ENCODE measurements around the gene CASK. TPM values are rescaled to one million over a fixed set of nuclear protein-coding genes. Genes with fewer than 3 reads are reported as not detected.

The CASK gene
- total RNA-seq, 1 donor from 2014 or later = 18.6 TPM

DNA sequence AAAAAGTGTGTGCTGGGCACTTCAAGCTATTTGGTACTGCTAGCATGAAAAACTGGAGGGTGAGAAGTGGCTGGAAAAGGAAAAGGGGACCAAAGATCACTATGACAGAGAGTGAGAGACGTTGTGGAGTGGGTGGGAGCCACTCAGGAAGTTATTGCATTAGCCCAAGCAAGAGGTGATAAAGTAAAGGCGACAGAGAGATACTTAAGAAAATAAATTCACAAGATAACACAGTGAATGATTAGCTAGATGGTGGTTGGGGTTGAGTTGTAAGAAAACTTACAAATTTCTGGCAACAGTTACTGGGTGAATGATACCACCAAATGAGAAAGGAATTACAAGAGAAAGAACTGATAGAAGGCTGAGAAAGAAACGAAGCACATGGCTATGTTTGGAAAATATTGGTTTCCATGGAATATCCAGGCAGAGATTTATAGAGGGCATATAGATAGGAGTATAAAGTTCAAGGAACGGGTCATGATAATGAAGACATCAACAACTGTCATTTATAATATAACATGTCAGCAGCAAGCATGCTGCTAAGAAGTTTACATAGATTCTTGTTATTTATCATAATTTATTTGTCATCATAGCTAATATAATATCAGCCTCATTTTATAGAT lies 60.7 kb downstream of the CASK start:
- Mint-ChIP-seq H3K36me3 (ENCODE audit: low read depth) (peaks cover 2% of the 10 kb centered on the region), H3K9me3 (no peaks in the 10 kb centered on the region), H3K27ac (peak overlapping the region; percentile 7), H3K4me1 (ENCODE audit: low read depth) (peaks cover 12% of the 10 kb centered on the region), H3K4me3 (ENCODE audit: low read depth) (no peak overlapping the region), H3K27me3 (ENCODE audit: low read depth) (no peaks in the 10 kb centered on the region)
- intact Hi-C loops (cut with micrococcal nuclease) = no loop called here
- DNase-seq (ENCODE audit: low spot score) = no peak

GRCh38 chrX:41858161-41858775 lies 65.1 kb downstream of the CASK start:
- Mint-ChIP-seq H3K4me3 (ENCODE audit: low read depth) (no peak overlapping the region), H3K4me1 (ENCODE audit: low read depth) (peaks cover 8% of the 10 kb centered on the region), H3K27ac (no peak overlapping the region), H3K36me3 (ENCODE audit: low read depth) (no peaks in the 10 kb centered on the region), H3K9me3 (no peaks in the 10 kb centered on the region), H3K27me3 (ENCODE audit: low read depth) (no peaks in the 10 kb centered on the region)
- intact Hi-C loops (cut with micrococcal nuclease) = no loop called here
- DNase-seq (ENCODE audit: low spot score) = no peak

DNA sequence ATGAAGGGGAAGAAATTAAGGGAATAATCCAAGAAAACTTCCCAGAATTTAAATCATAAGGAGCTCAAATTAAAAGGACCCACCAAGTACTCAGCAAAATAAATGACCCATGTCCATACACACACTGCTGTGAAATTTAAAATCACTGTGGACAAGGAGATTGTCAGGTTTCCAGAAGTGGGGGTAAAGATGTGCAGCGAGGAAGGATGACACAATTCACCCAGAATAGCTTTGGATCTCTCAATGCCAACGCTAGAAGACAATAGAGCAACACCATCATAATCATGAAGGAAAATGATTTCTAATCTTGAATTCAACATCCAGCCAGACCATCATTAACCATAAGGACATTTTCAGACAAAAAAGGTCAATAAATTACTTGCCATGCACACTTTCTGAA lies 65.7 kb downstream of the CASK start:
- no peaks in the 10 kb centered on the region for H3K27me3 Mint-ChIP-seq (ENCODE audit: low read depth)
- H3K27ac Mint-ChIP-seq = no peak overlapping the region
- H3K9me3 Mint-ChIP-seq = no peaks in the 10 kb centered on the region
- intact Hi-C loops (cut with micrococcal nuclease) = no loop called here
- H3K4me3 Mint-ChIP-seq (ENCODE audit: low read depth) = no peak overlapping the region
- H3K36me3 Mint-ChIP-seq (ENCODE audit: low read depth) = peaks cover 4% of the 10 kb centered on the region
- peaks cover 4% of the 10 kb centered on the region for H3K4me1 Mint-ChIP-seq (ENCODE audit: low read depth)
- DNase-seq (ENCODE audit: low spot score) = no peak

GRCh38 chrX:41846714-41847113 lies 76.6 kb downstream of the CASK start:
- H3K36me3 Mint-ChIP-seq (ENCODE audit: low read depth) = peaks cover 71% of the 10 kb centered on the region
- peaks cover 45% of the 10 kb centered on the region for H3K9me3 Mint-ChIP-seq
- no peaks in the 10 kb centered on the region for H3K27me3 Mint-ChIP-seq (ENCODE audit: low read depth)
- H3K4me1 Mint-ChIP-seq (ENCODE audit: low read depth) = no peaks in the 10 kb centered on the region
- H3K4me3 Mint-ChIP-seq (ENCODE audit: low read depth) = no peak overlapping the region
- no peak for DNase-seq (ENCODE audit: low spot score)
- no peak overlapping the region for H3K27ac Mint-ChIP-seq
- intact Hi-C loops (cut with micrococcal nuclease) = no loop called here

- Mint-ChIP-seq H3K36me3 (ENCODE audit: low read depth) (peaks cover 19% of the 10 kb centered on the region), H3K27ac (no peak overlapping the region), H3K9me3 (peaks cover 6% of the 10 kb centered on the region), H3K27me3 (ENCODE audit: low read depth) (no peaks in the 10 kb centered on the region), H3K4me3 (ENCODE audit: low read depth) (no peak overlapping the region), H3K4me1 (ENCODE audit: low read depth) (peaks cover 4% of the 10 kb centered on the region)
- no peak for DNase-seq (ENCODE audit: low spot score)
- intact Hi-C loops (cut with micrococcal nuclease) = no loop called here
These were observed 85.9 kb downstream of the CASK start for GRCh38 chrX:41837270-41837944.

GRCh38 chrX:41828826-41829225 lies 94.5 kb downstream of the CASK start:
- Mint-ChIP-seq H3K36me3 (ENCODE audit: low read depth) (peaks cover 3% of the 10 kb centered on the region), H3K27me3 (ENCODE audit: low read depth) (no peaks in the 10 kb centered on the region), H3K4me1 (ENCODE audit: low read depth) (peaks cover 15% of the 10 kb centered on the region), H3K4me3 (ENCODE audit: low read depth) (no peak overlapping the region), H3K27ac (no peak overlapping the region), H3K9me3 (no peaks in the 10 kb centered on the region)
- DNase-seq (ENCODE audit: low spot score) = no peak
- intact Hi-C loops (cut with micrococcal nuclease) = no loop called here

GRCh38 chrX:41827886-41828285 lies 95.5 kb downstream of the CASK start:
- Mint-ChIP-seq H3K9me3 (no peaks in the 10 kb centered on the region), H3K4me1 (ENCODE audit: low read depth) (peaks cover 15% of the 10 kb centered on the region), H3K4me3 (ENCODE audit: low read depth) (no peak overlapping the region), H3K27ac (no peak overlapping the region), H3K36me3 (ENCODE audit: low read depth) (peaks cover 6% of the 10 kb centered on the region), H3K27me3 (ENCODE audit: low read depth) (no peaks in the 10 kb centered on the region)
- intact Hi-C loops (cut with micrococcal nuclease) = no loop called here
- no peak for DNase-seq (ENCODE audit: low spot score)

GRCh38 chrX:41825796-41826195 lies 97.6 kb downstream of the CASK start:
- intact Hi-C loops (cut with micrococcal nuclease) = no loop called here
- Mint-ChIP-seq H3K27me3 (ENCODE audit: low read depth) (no peaks in the 10 kb centered on the region), H3K9me3 (no peaks in the 10 kb centered on the region), H3K4me3 (ENCODE audit: low read depth) (no peak overlapping the region), H3K27ac (no peak overlapping the region), H3K4me1 (ENCODE audit: low read depth) (peaks cover 10% of the 10 kb centered on the region), H3K36me3 (ENCODE audit: low read depth) (peaks cover 10% of the 10 kb centered on the region)
- no peak for DNase-seq (ENCODE audit: low spot score)

DNA sequence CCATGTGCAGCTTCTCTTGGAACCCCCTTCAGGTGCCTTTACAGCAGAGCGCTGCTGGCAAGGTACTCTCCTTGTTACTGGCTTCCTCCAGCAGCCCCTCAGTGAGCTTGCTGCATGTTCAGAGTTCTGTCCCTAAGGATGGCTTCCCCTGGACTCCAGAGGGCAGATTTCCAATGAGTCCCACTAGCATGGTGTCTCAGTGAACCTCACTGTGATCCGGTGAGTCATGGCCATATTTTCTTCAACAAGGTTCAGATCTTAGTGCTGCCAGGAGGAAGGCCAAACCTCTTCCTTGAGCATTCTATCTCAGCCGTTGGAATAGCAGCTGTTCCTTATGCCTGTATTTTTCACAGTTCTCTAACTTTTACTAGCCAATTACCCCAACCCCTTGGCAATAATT lies 98.8 kb downstream of the CASK start:
- Mint-ChIP-seq H3K27ac (no peak overlapping the region), H3K4me1 (ENCODE audit: low read depth) (peaks cover 10% of the 10 kb centered on the region), H3K36me3 (ENCODE audit: low read depth) (peaks cover 10% of the 10 kb centered on the region), H3K4me3 (ENCODE audit: low read depth) (no peak overlapping the region), H3K27me3 (ENCODE audit: low read depth) (no peaks in the 10 kb centered on the region), H3K9me3 (no peaks in the 10 kb centered on the region)
- intact Hi-C loops (cut with micrococcal nuclease) = no loop called here
- DNase-seq (ENCODE audit: low spot score) = no peak

DNA sequence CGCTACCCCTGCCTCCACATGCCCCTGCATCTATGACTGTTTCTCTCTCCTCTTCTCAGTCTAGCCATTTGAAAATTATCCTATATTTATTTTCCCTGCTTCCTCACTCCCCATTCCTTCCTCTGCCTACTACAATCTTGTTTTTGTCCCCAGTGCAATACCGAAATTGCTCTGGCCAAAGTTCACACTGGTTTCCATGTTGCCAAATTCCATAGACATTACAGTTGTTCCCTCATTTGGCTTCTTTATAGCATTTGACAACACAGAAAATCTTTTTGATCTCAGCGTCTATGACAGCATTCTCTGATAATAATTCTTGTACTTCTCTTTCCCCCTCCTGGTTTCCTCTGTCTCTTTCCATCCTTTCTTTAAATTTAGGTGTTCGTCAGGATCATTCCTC lies 100.0 kb downstream of the CASK start:
- intact Hi-C loops (cut with micrococcal nuclease) = no loop called here
- Mint-ChIP-seq H3K9me3 (no peaks in the 10 kb centered on the region), H3K4me1 (ENCODE audit: low read depth) (peaks cover 3% of the 10 kb centered on the region), H3K27me3 (ENCODE audit: low read depth) (no peaks in the 10 kb centered on the region), H3K4me3 (ENCODE audit: low read depth) (no peak overlapping the region), H3K27ac (no peak overlapping the region), H3K36me3 (ENCODE audit: low read depth) (peaks cover 10% of the 10 kb centered on the region)
- no peak for DNase-seq (ENCODE audit: low spot score)

DNA sequence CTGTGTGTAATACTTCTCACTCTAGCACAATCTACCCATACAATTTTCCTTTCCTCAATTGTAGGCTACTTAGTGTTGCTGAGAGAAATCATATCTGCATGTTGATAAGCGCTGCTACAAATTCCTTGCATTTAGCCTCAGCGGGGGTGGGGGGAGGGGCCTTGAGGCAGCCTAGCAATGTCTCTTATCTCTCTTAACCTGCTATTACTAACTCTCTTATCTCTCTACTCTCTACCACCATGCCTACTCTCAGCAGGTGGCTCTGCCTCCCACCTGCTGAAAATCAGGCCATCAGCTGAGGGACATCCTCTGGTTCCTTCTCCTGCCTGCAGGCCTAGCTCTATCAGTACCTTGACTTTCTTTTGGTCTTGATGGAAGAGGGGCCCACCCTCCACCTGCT lies 100.5 kb downstream of the CASK start:
- intact Hi-C loops (cut with micrococcal nuclease) = no loop called here
- Mint-ChIP-seq H3K27me3 (ENCODE audit: low read depth) (no peaks in the 10 kb centered on the region), H3K9me3 (no peaks in the 10 kb centered on the region), H3K36me3 (ENCODE audit: low read depth) (peaks cover 10% of the 10 kb centered on the region), H3K27ac (no peak overlapping the region), H3K4me3 (ENCODE audit: low read depth) (no peak overlapping the region), H3K4me1 (ENCODE audit: low read depth) (peaks cover under 1% of the 10 kb centered on the region)
- DNase-seq (ENCODE audit: low spot score) = no peak

DNA sequence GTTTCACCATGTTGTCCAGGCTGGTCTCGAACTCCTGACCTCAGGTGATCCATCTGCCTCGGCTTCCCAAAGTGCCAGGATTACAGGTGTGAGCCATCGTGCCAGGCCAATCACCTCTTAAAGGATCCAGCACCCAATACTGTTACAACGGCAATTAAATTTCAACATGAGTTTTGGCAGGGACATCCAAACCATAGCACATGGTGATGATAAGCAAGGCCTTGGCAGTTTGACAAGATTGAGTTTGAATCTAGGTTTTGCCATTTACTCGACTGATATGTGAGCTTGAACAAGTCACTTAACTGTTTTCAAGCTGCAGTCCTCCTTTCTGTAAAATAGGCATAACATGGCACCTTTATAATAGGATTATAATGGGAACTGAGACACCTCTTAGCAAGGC lies 115.3 kb downstream of the CASK start:
- no peak overlapping the region for H3K4me3 Mint-ChIP-seq (ENCODE audit: low read depth)
- intact Hi-C loops (cut with micrococcal nuclease) = no loop called here
- H3K4me1 Mint-ChIP-seq (ENCODE audit: low read depth) = no peaks in the 10 kb centered on the region
- no peak overlapping the region for H3K27ac Mint-ChIP-seq
- peaks cover 6% of the 10 kb centered on the region for H3K36me3 Mint-ChIP-seq (ENCODE audit: low read depth)
- no peak for DNase-seq (ENCODE audit: low spot score)
- no peaks in the 10 kb centered on the region for H3K27me3 Mint-ChIP-seq (ENCODE audit: low read depth)
- peaks cover 4% of the 10 kb centered on the region for H3K9me3 Mint-ChIP-seq

DNA sequence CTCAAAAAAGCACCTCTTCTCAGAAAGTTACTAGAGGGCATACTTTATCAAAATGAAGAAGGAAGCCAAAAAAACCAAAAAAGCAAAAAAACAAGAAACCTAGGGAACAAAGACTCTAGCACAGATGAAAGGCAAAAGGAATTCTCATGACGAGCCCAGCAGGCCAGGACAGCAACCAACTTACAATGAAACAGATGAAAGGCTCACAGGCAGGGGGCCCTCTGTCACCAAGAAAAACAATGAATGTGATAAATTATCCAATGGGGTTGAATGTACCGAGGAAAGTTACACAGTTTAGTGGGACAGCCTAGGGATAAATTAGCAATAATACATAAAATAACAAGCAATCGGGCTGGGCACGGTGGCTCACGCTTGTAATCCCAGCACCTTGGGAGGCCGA lies 120.4 kb downstream of the CASK start:
- peaks cover 7% of the 10 kb centered on the region for H3K9me3 Mint-ChIP-seq
- H3K27ac Mint-ChIP-seq = no peak overlapping the region
- H3K4me1 Mint-ChIP-seq (ENCODE audit: low read depth) = no peaks in the 10 kb centered on the region
- no peak for DNase-seq (ENCODE audit: low spot score)
- H3K27me3 Mint-ChIP-seq (ENCODE audit: low read depth) = no peaks in the 10 kb centered on the region
- intact Hi-C loops (cut with micrococcal nuclease) = no loop called here
- peaks cover 8% of the 10 kb centered on the region for H3K36me3 Mint-ChIP-seq (ENCODE audit: low read depth)
- no peak overlapping the region for H3K4me3 Mint-ChIP-seq (ENCODE audit: low read depth)
